ENCODE data around the gene TSPEAR.
"Not testable (repeated sequence)": the region's sequence is repeated elsewhere in the genome, so short reads cannot be mapped to it uniquely, and the experiment has no call there.

TSPEAR gene

GRCh38 chr21:44648557-44649311 lies 62.6 kb downstream of the TSPEAR start:
- no peak for DNase-seq

- no peak for DNase-seq
Observed at GRCh38 chr21:44647222-44647552, 64.2 kb downstream of the TSPEAR start.

GRCh38 chr21:44646366-44647221 lies 64.8 kb downstream of the TSPEAR start, which contains the start of gene KRTAP10-11:
KRTAP10-11 (plus strand) TSS chr21:44646414; CDS start chr21:44646459, 45 bp downstream.
- not testable (repeated sequence) for DNase-seq

GRCh38 chr21:44644878-44645277 lies 66.5 kb downstream of the TSPEAR start:
- no peak for DNase-seq

- no peak for DNase-seq
Observed at GRCh38 chr21:44643741-44644310, 67.5 kb downstream of the TSPEAR start.

- no peak for DNase-seq
Observed at GRCh38 chr21:44640761-44641160, 70.6 kb downstream of the TSPEAR start.

- no peak for DNase-seq
Observed at GRCh38 chr21:44639331-44639655, 72.1 kb downstream of the TSPEAR start.

- not testable (repeated sequence) for DNase-seq
Observed at GRCh38 chr21:44638506-44639330, 72.7 kb downstream of the TSPEAR start.

- not testable (repeated sequence) for DNase-seq
Observed at GRCh38 chr21:44637851-44638348, 73.5 kb downstream of the TSPEAR start.

- no peak for DNase-seq
Observed at GRCh38 chr21:44637018-44637850, 74.1 kb downstream of the TSPEAR start, which contains the start of gene KRTAP10-10. KRTAP10-10 (plus strand) TSS chr21:44637356; CDS start chr21:44637418, 62 bp downstream.

GRCh38 chr21:44636209-44637017 lies 75.0 kb downstream of the TSPEAR start:
- DNase-seq: no peak

GRCh38 chr21:44632067-44632466 lies 79.3 kb downstream of the TSPEAR start:
- DNase-seq: no peak

GRCh38 chr21:44630440-44630839 lies 80.9 kb downstream of the TSPEAR start:
- no peak for DNase-seq

- no peak for DNase-seq
Observed at GRCh38 chr21:44628707-44629391, 82.5 kb downstream of the TSPEAR start.

- DNase-seq: not testable (repeated sequence)
Observed at GRCh38 chr21:44627831-44628233, 83.5 kb downstream of the TSPEAR start.

- DNase-seq: not testable (repeated sequence)
Observed at GRCh38 chr21:44627181-44627822, 84.1 kb downstream of the TSPEAR start.

- DNase-seq: no peak
Observed at GRCh38 chr21:44626673-44627143, 84.7 kb downstream of the TSPEAR start, which contains the start of gene KRTAP10-9. KRTAP10-9 (plus strand) TSS chr21:44627093; CDS start chr21:44627172, 79 bp downstream.

GRCh38 chr21:44626262-44626661 lies 85.1 kb downstream of the TSPEAR start:
- DNase-seq: no peak

GRCh38 chr21:44625756-44626155 lies 85.6 kb downstream of the TSPEAR start:
- no peak for DNase-seq

All from hematopoietic multipotent progenitor cell treated with erythropoietin and hydrocortisone succinate and interleukin-3 and kit ligand, for 8 days (in vitro differentiated cells).